Astrocyte of the cerebellum (primary cell): ENCODE data around the gene FIP1L1.
A peak's percentile ranks its signal among the peaks of the same experiment; 100 is the strongest.

Experiments used
- DNase-seq: peaks from one replicate; pipeline ENCODE4 v3.0.0-alpha.2; 2011; ENCODE audit warnings: low read depth
- H3K4me3 ChIP-seq: 2 replicates; pipeline ENCODE4 v1.5.1; 2011; ENCODE audit warnings: mild to moderate bottlenecking, low read depth, low read length, moderate library complexity
- in situ Hi-C: cut with HindIII; loops from 2 replicates; pipeline ENCODE4 v1.10.0; 2017; ENCODE audit warnings: low sequenced_read_pairs
- TF ChIP-seq, protein P1 (sequence below): IDR thresholded peaks from 2 replicates; pipeline ENCODE4 v1.5.1; 2012; ENCODE audit warnings: low read length, low read depth, moderate library complexity, mild to moderate bottlenecking; ENCODE audit errors: missing control alignments

Gene FIP1L1

DNA sequence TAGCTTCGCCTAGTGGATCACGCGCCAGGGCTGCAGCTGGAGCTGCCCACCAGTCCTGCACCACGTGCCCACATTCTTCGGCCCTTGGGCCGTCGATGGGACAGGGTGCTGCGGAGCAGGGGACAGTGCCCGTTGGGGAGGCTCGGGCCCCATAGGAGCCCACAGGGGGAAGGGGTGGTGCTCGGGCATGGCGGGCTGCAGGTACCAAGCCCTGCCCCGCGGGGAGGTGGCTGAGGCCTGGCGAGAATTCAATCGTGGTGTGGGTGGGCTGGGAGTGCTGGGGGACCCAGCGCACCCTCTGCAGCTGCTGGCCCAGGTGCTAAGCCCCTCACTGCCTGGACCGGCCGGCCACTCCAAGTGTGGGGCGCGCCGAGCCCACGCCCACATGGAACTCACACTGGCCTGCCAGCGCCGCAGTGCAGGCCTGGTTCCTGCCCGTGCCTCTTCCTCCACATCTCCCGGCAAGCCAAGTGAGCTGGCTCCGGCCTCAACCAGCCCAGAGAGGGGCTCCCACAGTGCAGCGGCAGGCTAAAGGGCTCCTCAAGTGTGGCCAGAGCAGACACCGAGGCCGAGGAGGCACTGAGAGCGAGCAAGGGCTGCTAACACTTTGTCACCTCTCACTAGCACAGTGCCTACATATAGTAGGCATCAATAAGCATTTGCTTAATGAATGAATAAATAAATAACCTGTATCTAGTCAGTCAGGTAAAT is 23.3 kb upstream of the FIP1L1 start:
- DNase-seq: no peak
- in situ Hi-C loops: loop anchor here (5.0 kb wide), 1 partner anchor 292 kb away; no protein-coding TSS in a partner anchor
- H3K4me3 ChIP-seq: no peak overlapping the region
- TF ChIP-seq, protein P1, sequence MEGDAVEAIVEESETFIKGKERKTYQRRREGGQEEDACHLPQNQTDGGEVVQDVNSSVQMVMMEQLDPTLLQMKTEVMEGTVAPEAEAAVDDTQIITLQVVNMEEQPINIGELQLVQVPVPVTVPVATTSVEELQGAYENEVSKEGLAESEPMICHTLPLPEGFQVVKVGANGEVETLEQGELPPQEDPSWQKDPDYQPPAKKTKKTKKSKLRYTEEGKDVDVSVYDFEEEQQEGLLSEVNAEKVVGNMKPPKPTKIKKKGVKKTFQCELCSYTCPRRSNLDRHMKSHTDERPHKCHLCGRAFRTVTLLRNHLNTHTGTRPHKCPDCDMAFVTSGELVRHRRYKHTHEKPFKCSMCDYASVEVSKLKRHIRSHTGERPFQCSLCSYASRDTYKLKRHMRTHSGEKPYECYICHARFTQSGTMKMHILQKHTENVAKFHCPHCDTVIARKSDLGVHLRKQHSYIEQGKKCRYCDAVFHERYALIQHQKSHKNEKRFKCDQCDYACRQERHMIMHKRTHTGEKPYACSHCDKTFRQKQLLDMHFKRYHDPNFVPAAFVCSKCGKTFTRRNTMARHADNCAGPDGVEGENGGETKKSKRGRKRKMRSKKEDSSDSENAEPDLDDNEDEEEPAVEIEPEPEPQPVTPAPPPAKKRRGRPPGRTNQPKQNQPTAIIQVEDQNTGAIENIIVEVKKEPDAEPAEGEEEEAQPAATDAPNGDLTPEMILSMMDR: no peak

GRCh38 chr4:53355930-53356521 is 21.4 kb upstream of the FIP1L1 start:
- no peak for DNase-seq
- TF ChIP-seq, protein P1: no peak
- in situ Hi-C loops: no loop called here
- H3K4me3 ChIP-seq: no peak overlapping the region

GRCh38 chr4:53361451-53361850 is 16.0 kb upstream of the FIP1L1 start:
- no peak overlapping the region for H3K4me3 ChIP-seq
- TF ChIP-seq, protein P1: no peak
- no peak for DNase-seq
- in situ Hi-C loops: no loop called here

DNA sequence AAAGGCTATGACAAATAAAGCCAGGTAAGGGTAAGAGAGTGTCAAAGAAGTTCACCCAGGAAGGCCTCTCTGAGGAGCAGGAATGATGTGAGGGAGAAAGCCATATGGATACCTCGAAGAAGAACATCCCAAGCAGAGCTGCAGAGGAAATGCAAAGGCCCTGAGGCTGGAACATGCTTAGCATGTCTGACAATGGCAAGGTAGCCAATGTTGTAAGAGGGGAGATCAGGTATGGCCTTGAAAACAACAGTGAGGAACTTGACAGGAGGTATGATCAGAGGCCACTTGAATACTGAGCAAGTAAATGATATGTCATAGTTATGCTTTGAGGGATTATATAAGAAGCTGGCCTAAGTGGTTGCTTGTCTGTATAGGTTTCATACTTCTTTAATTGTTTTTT is 15.3 kb upstream of the FIP1L1 start:
- TF ChIP-seq, protein P1: no peak
- DNase-seq: no peak
- in situ Hi-C loops: no loop called here
- H3K4me3 ChIP-seq: no peak overlapping the region

GRCh38 chr4:53364624-53365023 is 12.8 kb upstream of the FIP1L1 start:
- DNase-seq: no peak
- TF ChIP-seq, protein P1: no peak
- peak overlapping the region; percentile 99 for H3K4me3 ChIP-seq
- in situ Hi-C loops: no loop called here

DNA sequence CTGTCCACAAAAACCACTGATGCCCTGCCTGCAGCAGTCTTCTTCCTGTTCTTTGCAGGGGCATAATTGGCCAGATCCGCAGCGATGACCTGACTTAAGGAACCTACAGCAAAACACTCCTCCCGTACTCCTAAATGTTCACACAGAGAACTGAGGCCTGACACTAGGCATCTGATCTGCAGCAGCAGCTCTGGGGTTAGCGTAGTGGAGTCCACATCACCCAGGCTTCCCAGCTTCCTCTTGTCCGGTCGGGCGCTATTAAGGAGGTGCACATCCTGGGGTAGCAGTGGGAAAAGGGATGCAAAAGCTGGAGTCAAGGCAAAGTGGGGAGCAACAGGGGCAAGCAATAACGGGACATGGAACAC is 12.3 kb upstream of the FIP1L1 start:
- TF ChIP-seq, protein P1: no peak
- in situ Hi-C loops: no loop called here
- no peak for DNase-seq
- H3K4me3 ChIP-seq: peak overlapping the region; percentile 99
